Esophagus muscularis mucosa (tissue), 4 donors: ENCODE data around the gene PFAS.

Experiments used
- EP300 ChIP-seq: sonication (generic); formaldehyde crosslinking; IDR thresholded peaks from one replicate; pipeline ENCODE4 v1.6.1; 2017; ENCODE audit warnings: antibody characterized with exemption
- POLR2A ChIP-seq: fragments of 450-650 bp; IDR thresholded peaks from one replicate; pipeline ENCODE4 v1.6.1; 2017; ENCODE audit warnings: antibody characterized with exemption, moderate library complexity, mild to moderate bottlenecking, low read depth
- TF ChIP-seq, protein P1 (sequence below), 3 experiments: fragments of 200-600 bp in 2 of 3; fragments of 450-650 bp in 1 of 3; sonication (generic) in 2 of 3; IDR thresholded peaks; one replicate each; pipeline ENCODE4 v1.5.1; 2017 to 2019; ENCODE audit warnings: antibody characterized with exemption in 3 of 3, mild to moderate bottlenecking in 2 of 3, moderate library complexity in 1 of 3

DNA sequence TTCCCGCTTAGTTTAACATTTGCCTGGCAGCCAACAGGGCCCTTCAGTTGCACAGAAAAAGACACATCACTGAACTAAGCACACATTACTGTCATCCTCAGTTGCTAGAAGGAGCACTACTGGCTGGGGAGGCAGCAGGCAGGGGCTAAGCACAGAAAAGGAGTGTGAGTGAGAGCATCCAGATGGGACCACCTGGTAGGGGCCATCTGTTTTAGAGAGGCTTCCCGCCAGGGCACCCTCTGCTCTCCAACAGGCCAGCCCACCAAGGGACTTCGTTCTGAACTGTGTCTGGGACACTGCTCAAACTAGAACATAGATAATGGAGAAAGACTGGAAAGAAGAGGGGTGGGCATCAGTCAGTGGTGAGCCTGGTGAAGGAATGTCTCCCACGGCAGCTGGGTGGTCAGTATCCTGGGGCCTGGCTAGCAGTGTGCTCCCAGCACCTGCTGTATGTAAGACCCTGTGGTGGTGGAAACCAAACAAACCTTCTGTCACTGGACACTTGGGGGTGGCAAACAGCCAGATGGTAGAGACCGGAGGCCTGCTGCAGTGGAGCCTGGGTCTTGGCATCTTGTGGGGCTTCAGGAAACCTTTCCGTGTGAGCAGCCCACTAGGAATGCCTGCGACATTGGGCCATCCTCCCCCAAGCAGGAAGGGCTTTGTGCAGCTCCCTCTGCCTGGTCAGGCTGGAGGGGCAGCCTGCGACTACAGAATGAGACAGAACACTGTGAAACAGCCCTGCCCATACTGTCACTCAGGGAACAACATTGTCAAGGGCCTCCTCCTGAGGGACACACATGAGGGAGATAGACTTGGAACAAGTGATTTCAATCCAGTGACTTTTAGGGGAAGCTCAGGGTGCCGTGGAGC, 26.6 kb downstream of the PFAS start:
- TF ChIP-seq, protein P1, sequence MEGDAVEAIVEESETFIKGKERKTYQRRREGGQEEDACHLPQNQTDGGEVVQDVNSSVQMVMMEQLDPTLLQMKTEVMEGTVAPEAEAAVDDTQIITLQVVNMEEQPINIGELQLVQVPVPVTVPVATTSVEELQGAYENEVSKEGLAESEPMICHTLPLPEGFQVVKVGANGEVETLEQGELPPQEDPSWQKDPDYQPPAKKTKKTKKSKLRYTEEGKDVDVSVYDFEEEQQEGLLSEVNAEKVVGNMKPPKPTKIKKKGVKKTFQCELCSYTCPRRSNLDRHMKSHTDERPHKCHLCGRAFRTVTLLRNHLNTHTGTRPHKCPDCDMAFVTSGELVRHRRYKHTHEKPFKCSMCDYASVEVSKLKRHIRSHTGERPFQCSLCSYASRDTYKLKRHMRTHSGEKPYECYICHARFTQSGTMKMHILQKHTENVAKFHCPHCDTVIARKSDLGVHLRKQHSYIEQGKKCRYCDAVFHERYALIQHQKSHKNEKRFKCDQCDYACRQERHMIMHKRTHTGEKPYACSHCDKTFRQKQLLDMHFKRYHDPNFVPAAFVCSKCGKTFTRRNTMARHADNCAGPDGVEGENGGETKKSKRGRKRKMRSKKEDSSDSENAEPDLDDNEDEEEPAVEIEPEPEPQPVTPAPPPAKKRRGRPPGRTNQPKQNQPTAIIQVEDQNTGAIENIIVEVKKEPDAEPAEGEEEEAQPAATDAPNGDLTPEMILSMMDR (IDR thresholded peaks at IDR 0.05): no peak
- TF ChIP-seq POLR2A: no peak
- TF ChIP-seq EP300: no peak
